Neuronal stem cell (in vitro differentiated cells): ENCODE data around the gene UBAC2.

Experiments
- DNase-seq: peaks from one replicate; pipeline ENCODE4 v3.0.0-alpha.2; 2013; ENCODE audit warnings: low spot score
- H2AFZ ChIP-seq: one replicate; pipeline ENCODE4 v1.6.1; 2013; ENCODE audit warnings: mild to moderate bottlenecking, low read length, inconsistent platforms
- H2AK5ac ChIP-seq: 2 replicates; pipeline ENCODE4 v1.6.1; 2013; ENCODE audit warnings: low read depth, mild to moderate bottlenecking, inconsistent platforms, low read length, moderate library complexity, mixed read lengths
- H2BK120ac ChIP-seq: 2 replicates; pipeline ENCODE4 v1.6.1; 2013; ENCODE audit warnings: low read depth, mild to moderate bottlenecking, inconsistent platforms, low read length, moderate library complexity, mixed read lengths
- H2BK12ac ChIP-seq: one replicate; pipeline ENCODE4 v1.6.1; 2013; ENCODE audit warnings: low read length, inconsistent platforms
- H2BK15ac ChIP-seq: 2 replicates; pipeline ENCODE4 v1.6.1; 2013; ENCODE audit warnings: mild to moderate bottlenecking, low read length, inconsistent platforms, mixed read lengths
- H2BK5ac ChIP-seq: one replicate; pipeline ENCODE4 v1.6.1; 2013; ENCODE audit warnings: inconsistent platforms, mild to moderate bottlenecking, low read length, moderate library complexity
- H3K14ac ChIP-seq: one replicate; pipeline ENCODE4 v1.6.1; 2013; ENCODE audit warnings: low read length, inconsistent platforms
- H3K18ac ChIP-seq: 2 replicates; pipeline ENCODE4 v1.6.1; 2013; ENCODE audit warnings: low read length, inconsistent platforms
- H3K23ac ChIP-seq: 2 replicates; pipeline ENCODE4 v1.6.1; 2013; ENCODE audit warnings: low read depth, mild to moderate bottlenecking, mixed read lengths, low read length, inconsistent platforms; ENCODE audit not compliant: poor library complexity
- H3K27ac ChIP-seq: replicated peaks from 3 replicates; pipeline ENCODE4 v1.5.1; 2013; ENCODE audit warnings: low read length, inconsistent platforms
- H3K27me3 ChIP-seq, 3 experiments: 2 replicates each; pipeline ENCODE4 v1.6.1; 2013; ENCODE audit warnings: low read length in 3 of 3, mild to moderate bottlenecking in 2 of 3, inconsistent platforms in 1 of 3, low read depth in 1 of 3, mixed read lengths in 1 of 3, moderate library complexity in 1 of 3; ENCODE audit not compliant: control insufficient read depth in 3 of 3, insufficient read depth in 3 of 3
- H3K36me3 ChIP-seq, 2 donors: replicated peaks in 1 of 2; 2 replicates each; pipeline ENCODE4 v1.6.1; 2013; ENCODE audit warnings: low read length in 2 of 2; ENCODE audit not compliant: control insufficient read depth in 2 of 2, insufficient read depth in 2 of 2
- H3K4ac ChIP-seq: 2 replicates; pipeline ENCODE4 v1.6.1; 2013; ENCODE audit warnings: inconsistent platforms, mild to moderate bottlenecking, low read length, moderate library complexity
- H3K4me1 ChIP-seq, 2 donors: 1 replicate in 1 of 2; 2 replicates in 1 of 2; pipeline ENCODE4 v1.6.1; 2013; ENCODE audit warnings: low read length in 2 of 2, low read depth in 1 of 2; ENCODE audit not compliant: control insufficient read depth in 2 of 2, insufficient read depth in 1 of 2
- H3K4me2 ChIP-seq: one replicate; pipeline ENCODE4 v1.6.1; 2013; ENCODE audit warnings: mild to moderate bottlenecking, low read length, inconsistent platforms; ENCODE audit not compliant: insufficient read depth, poor library complexity, severe bottlenecking
- H3K4me3 ChIP-seq, 2 donors: 2 replicates each; pipeline ENCODE4 v1.5.1; 2013; ENCODE audit warnings: low read length in 2 of 2, mild to moderate bottlenecking in 2 of 2, inconsistent platforms in 1 of 2, moderate library complexity in 1 of 2
- H3K79me1 ChIP-seq: one replicate; pipeline ENCODE4 v1.6.1; 2013; ENCODE audit warnings: low read depth, mild to moderate bottlenecking, inconsistent platforms, low read length, moderate library complexity
- H3K9ac ChIP-seq: one replicate; pipeline ENCODE4 v1.6.1; 2013; ENCODE audit warnings: mild to moderate bottlenecking, low read depth, low read length, inconsistent platforms; ENCODE audit not compliant: poor library complexity
- H3K9me3 ChIP-seq, 2 donors: replicated peaks in 1 of 2; 2 replicates each; pipeline versions ENCODE3 to v1.6.1; 2013; ENCODE audit warnings: low read length in 2 of 2, mild to moderate bottlenecking in 2 of 2, inconsistent platforms in 1 of 2, low read depth in 1 of 2, mixed read lengths in 1 of 2, moderate library complexity in 1 of 2; ENCODE audit not compliant: control insufficient read depth in 2 of 2, insufficient read depth in 1 of 2
- H4K8ac ChIP-seq: one replicate; pipeline ENCODE4 v1.6.1; 2013; ENCODE audit warnings: low read depth, mild to moderate bottlenecking, inconsistent platforms, low read length, moderate library complexity
- H4K91ac ChIP-seq: one replicate; pipeline ENCODE4 v1.6.1; 2013; ENCODE audit warnings: low read length, low read depth, mild to moderate bottlenecking, inconsistent platforms; ENCODE audit not compliant: poor library complexity
- whole genome bisulfite sequencing, 2 donors: extraction: QIAGEN DNeasy Blood & Tissue Kit; methylation state at CpG; one replicate each; pipeline ENCODE4 v1.1.7; 2013; ENCODE audit warnings: missing lambda C conversion rate in 2 of 2, mixed read lengths in 1 of 2; ENCODE audit not compliant: insufficient read length in 2 of 2, insufficient replicate concordance in 1 of 2; ENCODE audit errors: extremely low coverage in 2 of 2; 5-methylcytosine and 5-hydroxymethylcytosine counted together

The UBAC2 gene

GRCh38 chr13:99293178-99293577 lies 92.5 kb downstream of the UBAC2 start:
- no peak for DNase-seq
- no peak overlapping the region for H3K4me3 ChIP-seq
- H3K79me1 ChIP-seq: no peaks in the 10 kb centered on the region
- H3K36me3 ChIP-seq: no peaks in the 10 kb centered on the region
- H4K8ac ChIP-seq: no peak overlapping the region
- no peak overlapping the region for H2BK5ac ChIP-seq
- no peak overlapping the region for H3K4me2 ChIP-seq
- H3K23ac ChIP-seq: no peak overlapping the region
- no peak overlapping the region for H2AK5ac ChIP-seq
- no peaks in the 10 kb centered on the region for H3K9me3 ChIP-seq
- H3K18ac ChIP-seq: no peak overlapping the region
- no peaks in the 10 kb centered on the region for H3K27me3 ChIP-seq
- no peak overlapping the region for H3K14ac ChIP-seq
- no peak overlapping the region for H4K91ac ChIP-seq
- no peaks in the 10 kb centered on the region for H3K4me1 ChIP-seq
- no CpG with 5 or more reads among the region's 2 CpGs for WGBS, 2 donors
- H2BK15ac ChIP-seq: no peak overlapping the region
- H2AFZ ChIP-seq: no peak overlapping the region
- H3K4ac ChIP-seq: no peak overlapping the region
- no peak overlapping the region for H3K9ac ChIP-seq
- no peak overlapping the region for H3K27ac ChIP-seq
- H2BK120ac ChIP-seq: no peak overlapping the region
- no peak overlapping the region for H2BK12ac ChIP-seq

GRCh38 chr13:99294198-99294597 lies 93.5 kb downstream of the UBAC2 start:
- Histone ChIP-seq H3K14ac (no peak overlapping the region), H3K27me3 (no peaks in the 10 kb centered on the region), H4K91ac (no peak overlapping the region), H3K18ac (no peak overlapping the region), H3K27ac (no peak overlapping the region), H3K4me2 (no peak overlapping the region), H3K9me3 (no peaks in the 10 kb centered on the region), H2BK120ac (no peak overlapping the region), H2BK5ac (no peak overlapping the region), H3K9ac (no peak overlapping the region), H3K23ac (no peak overlapping the region), H3K36me3 (no peaks in the 10 kb centered on the region), H2AFZ (no peak overlapping the region), H3K4ac (no peak overlapping the region), H4K8ac (no peak overlapping the region), H2AK5ac (no peak overlapping the region), H2BK15ac (no peak overlapping the region), H3K4me1 (no peaks in the 10 kb centered on the region), H2BK12ac (no peak overlapping the region), H3K4me3 (no peak overlapping the region), H3K79me1 (no peaks in the 10 kb centered on the region)
- no peak for DNase-seq

- H3K23ac ChIP-seq: no peak overlapping the region
- no peak overlapping the region for H4K91ac ChIP-seq
- H3K27me3 ChIP-seq: no peaks in the 10 kb centered on the region
- no peaks in the 10 kb centered on the region for H3K36me3 ChIP-seq
- no peak overlapping the region for H3K4me3 ChIP-seq
- no peak overlapping the region for H2BK15ac ChIP-seq
- no peak overlapping the region for H2AFZ ChIP-seq
- H3K14ac ChIP-seq: no peak overlapping the region
- no peak overlapping the region for H2BK120ac ChIP-seq
- H4K8ac ChIP-seq: no peak overlapping the region
- no peaks in the 10 kb centered on the region for H3K9me3 ChIP-seq
- H2AK5ac ChIP-seq: no peak overlapping the region
- no peak overlapping the region for H3K4ac ChIP-seq
- H3K27ac ChIP-seq: no peak overlapping the region
- H3K9ac ChIP-seq: no peak overlapping the region
- no peak overlapping the region for H2BK5ac ChIP-seq
- H3K18ac ChIP-seq: no peak overlapping the region
- no CpG with 5 or more reads among the region's 7 CpGs for WGBS, 2 donors
- no peak overlapping the region for H2BK12ac ChIP-seq
- no peaks in the 10 kb centered on the region for H3K79me1 ChIP-seq
- no peaks in the 10 kb centered on the region for H3K4me1 ChIP-seq
- DNase-seq: no peak
- no peak overlapping the region for H3K4me2 ChIP-seq
These were observed 94.3 kb downstream of the UBAC2 start for GRCh38 chr13:99294958-99295357.

GRCh38 chr13:99295488-99296252 lies 95.0 kb downstream of the UBAC2 start:
- no peak overlapping the region for H3K9ac ChIP-seq
- no peak overlapping the region for H3K27ac ChIP-seq
- H3K18ac ChIP-seq: no peak overlapping the region
- H2BK12ac ChIP-seq: no peak overlapping the region
- H4K91ac ChIP-seq: no peak overlapping the region
- H3K36me3 ChIP-seq: no peaks in the 10 kb centered on the region
- H2AFZ ChIP-seq: no peak overlapping the region
- no peak overlapping the region for H2BK15ac ChIP-seq
- no CpG with 5 or more reads among the region's 12 CpGs for WGBS, 2 donors
- no peak overlapping the region for H2BK5ac ChIP-seq
- H3K23ac ChIP-seq: no peak overlapping the region
- no peak overlapping the region for H2AK5ac ChIP-seq
- no peaks in the 10 kb centered on the region for H3K79me1 ChIP-seq
- DNase-seq: no peak
- H4K8ac ChIP-seq: no peak overlapping the region
- H3K27me3 ChIP-seq: no peaks in the 10 kb centered on the region
- H3K4ac ChIP-seq: no peak overlapping the region
- no peaks in the 10 kb centered on the region for H3K9me3 ChIP-seq
- H2BK120ac ChIP-seq: no peak overlapping the region
- H3K14ac ChIP-seq: no peak overlapping the region
- no peaks in the 10 kb centered on the region for H3K4me1 ChIP-seq
- no peak overlapping the region for H3K4me3 ChIP-seq
- H3K4me2 ChIP-seq: no peak overlapping the region
